GM19438 (cell line): Measurements from ENCODE around the gene MRPL42.
"Not testable (repeated sequence)": the region's sequence is repeated elsewhere in the genome, so short reads cannot be mapped to it uniquely, and the experiment has no call there.

Source experiments
- ATAC-seq: cut with Tn5 transposase; IDR thresholded peaks from one replicate; pipeline ENCODE4 v1.9.1; 2021; ENCODE audit warnings: low read depth; ENCODE audit not compliant: unreplicated experiment

MRPL42 gene

GRCh38 chr12:93467351-93468007 lies at the start of gene MRPL42:
Gene MRPL42 (plus strand): TSS chr12:93467514. CDS start chr12:93469286, 1,772 bp downstream.
- ATAC-seq: peak; percentile 87

- no peak for ATAC-seq
Observed at GRCh38 chr12:93417967-93418480, 49.3 kb upstream of the MRPL42 start.

GRCh38 chr12:93419388-93420034 lies 47.8 kb upstream of the MRPL42 start:
- ATAC-seq: no peak

GRCh38 chr12:93422050-93422449 lies 45.3 kb upstream of the MRPL42 start:
- no peak for ATAC-seq

- ATAC-seq: no peak
Observed at GRCh38 chr12:93425736-93426411, 41.4 kb upstream of the MRPL42 start.

GRCh38 chr12:93426412-93426805 lies 40.9 kb upstream of the MRPL42 start:
- ATAC-seq: no peak

GRCh38 chr12:93427779-93428564 lies 39.3 kb upstream of the MRPL42 start:
- ATAC-seq: no peak

- ATAC-seq: no peak
Observed at GRCh38 chr12:93429448-93429847, 37.9 kb upstream of the MRPL42 start.

GRCh38 chr12:93429852-93430251 lies 37.5 kb upstream of the MRPL42 start:
- ATAC-seq: no peak

GRCh38 chr12:93430280-93430679 lies 37.0 kb upstream of the MRPL42 start:
- no peak for ATAC-seq

GRCh38 chr12:93432031-93432430 lies 35.3 kb upstream of the MRPL42 start:
- ATAC-seq: not testable (repeated sequence)

- ATAC-seq: no peak
Observed at GRCh38 chr12:93434256-93434865, 33.0 kb upstream of the MRPL42 start.

- ATAC-seq: no peak
Observed at GRCh38 chr12:93438266-93439050, 28.9 kb upstream of the MRPL42 start.

- no peak for ATAC-seq
Observed at GRCh38 chr12:93440043-93440835, 27.1 kb upstream of the MRPL42 start.

GRCh38 chr12:93441081-93441616 lies 26.2 kb upstream of the MRPL42 start:
- no peak for ATAC-seq

GRCh38 chr12:93441617-93442410 lies 25.5 kb upstream of the MRPL42 start, which contains the start of gene UBE2N:
Gene UBE2N (minus strand): TSS chr12:93441947. CDS start chr12:93441884, 63 bp downstream.
- ATAC-seq: peak; percentile 76
